Bronchial epithelial cell (primary cell): Measurements from ENCODE around the gene SRL. TPM values are rescaled to one million over a fixed set of nuclear protein-coding genes. Genes with fewer than 3 reads are reported as not detected.

Experiments used
- DNase-seq: peaks from one replicate; pipeline ENCODE4 v3.0.0-alpha.2; 2010; ENCODE audit warnings: low read depth
- FAIRE-seq: peaks from 2 replicates; lab custom pipeline; 2011; peaks lifted over from hg19 to GRCh38; lab: Jason Lieb, UNC
- H3K27me3 ChIP-seq: 2 replicates; pipeline ENCODE4 v1.5.1; 2011; ENCODE audit warnings: low read length; ENCODE audit not compliant: control insufficient read depth, insufficient read depth
- H3K36me3 ChIP-seq: 2 replicates; pipeline ENCODE4 v1.5.1; 2011; ENCODE audit warnings: low read length; ENCODE audit not compliant: control insufficient read depth, insufficient read depth
- H3K4me3 ChIP-seq: 2 replicates; pipeline ENCODE4 v1.5.1; 2011; ENCODE audit warnings: mild to moderate bottlenecking, low read depth, low read length, control low read depth
- CTCF ChIP-seq: IDR thresholded peaks from 2 replicates; pipeline ENCODE4 v1.5.1; 2011; ENCODE audit warnings: mild to moderate bottlenecking, moderate library complexity, low read length, control low read depth, inconsistent platforms; ENCODE audit not compliant: insufficient read depth, severe bottlenecking
- total RNA-seq: library from RNA; depleted of rRNA; stranded (reverse); fragments of >200 nt; gene quantifications from 2 replicates; pipeline ENCODE4 v1.2.1, GENCODE V29; 2014

The SRL gene
- total RNA-seq, 1 donor from 2014 or later: not detected

GRCh38 chr16:4172070-4172469 is 69.8 kb downstream of the SRL start:
- no peak overlapping the region for H3K4me3 ChIP-seq
- no peaks in the 10 kb centered on the region for H3K36me3 ChIP-seq
- H3K27me3 ChIP-seq: no peaks in the 10 kb centered on the region
- no peak for TF ChIP-seq CTCF
- FAIRE-seq (no peak), DNase-seq (no peak)

DNA sequence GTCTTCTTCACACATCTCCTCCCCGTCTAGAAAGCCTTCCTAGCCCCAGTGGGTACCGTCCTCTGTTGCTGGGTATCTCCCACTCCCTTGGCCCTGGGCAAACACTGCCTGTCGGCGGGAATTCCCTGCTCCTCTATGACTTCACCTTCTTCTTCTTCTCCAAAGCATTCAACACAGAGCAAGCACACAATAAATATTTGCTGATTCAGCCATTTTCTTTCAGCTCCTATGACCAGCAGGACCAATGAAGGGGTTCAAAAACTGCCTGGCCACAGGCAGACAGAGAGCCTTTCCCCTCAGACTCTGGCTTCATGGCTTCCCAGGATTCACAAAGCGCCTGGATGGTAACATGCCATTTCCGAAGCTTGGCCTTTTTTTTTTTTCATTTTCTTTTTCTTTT is 72.5 kb downstream of the SRL start:
- Histone ChIP-seq H3K36me3 (no peaks in the 10 kb centered on the region), H3K27me3 (no peaks in the 10 kb centered on the region), H3K4me3 (no peak overlapping the region)
- DNase-seq (no peak), FAIRE-seq (no peak)
- no peak for TF ChIP-seq CTCF

DNA sequence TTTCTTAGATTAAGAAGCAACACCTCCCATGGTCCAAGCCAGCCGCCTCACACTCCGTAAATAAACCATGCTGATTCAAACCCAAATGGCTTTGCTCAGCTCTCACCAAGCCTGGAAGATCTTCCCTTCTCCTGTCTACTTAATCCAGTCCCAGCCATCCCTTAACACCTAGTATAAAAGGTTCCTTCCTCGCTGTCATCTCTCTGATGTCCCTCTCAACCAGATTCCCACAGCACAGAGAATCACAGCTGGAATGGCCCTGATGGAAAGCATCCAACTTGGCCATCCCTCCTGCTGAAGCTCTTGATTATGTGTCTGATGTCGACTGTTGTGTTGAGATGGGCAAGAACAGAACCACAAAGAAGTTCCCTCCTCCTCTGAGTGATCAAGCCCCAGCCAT is 75.1 kb downstream of the SRL start:
- H3K4me3 ChIP-seq: no peak overlapping the region
- H3K27me3 ChIP-seq: no peaks in the 10 kb centered on the region
- no peak for FAIRE-seq
- TF ChIP-seq CTCF: no peak
- H3K36me3 ChIP-seq: no peaks in the 10 kb centered on the region
- no peak for DNase-seq

- FAIRE-seq: no peak
- Histone ChIP-seq H3K27me3 (no peaks in the 10 kb centered on the region), H3K36me3 (no peaks in the 10 kb centered on the region), H3K4me3 (no peak overlapping the region)
- DNase-seq: no peak
- TF ChIP-seq CTCF: no peak
These were observed 81.0 kb downstream of the SRL start for GRCh38 chr16:4160658-4161430.

GRCh38 chr16:4159726-4160125 is 82.2 kb downstream of the SRL start:
- Histone ChIP-seq H3K36me3 (no peaks in the 10 kb centered on the region), H3K27me3 (no peaks in the 10 kb centered on the region), H3K4me3 (no peak overlapping the region)
- no peak for DNase-seq
- TF ChIP-seq CTCF: no peak
- FAIRE-seq: no peak
